Liver (tissue), 9 donors: ENCODE measurements around the gene RGL2. TPM values are rescaled to one million over a fixed set of nuclear protein-coding genes. Genes with fewer than 3 reads are reported as not detected.

ENCODE experiments used
- DNase-seq: peaks from one replicate; pipeline ENCODE4 v3.0.0-alpha.2; 2017; ENCODE audit warnings: low spot score
- H3K27ac ChIP-seq, 2 donors: one replicate each; pipeline ENCODE4 v1.7.0; 2013; ENCODE audit warnings: inconsistent platforms in 2 of 2, low read length in 2 of 2, control low read depth in 1 of 2, low read depth in 1 of 2, mild to moderate bottlenecking in 1 of 2
- H3K27me3 ChIP-seq, 4 donors: one replicate each; pipeline versions ENCODE4 v1.6.1 to v1.7.0; 2013; ENCODE audit warnings: low read length in 3 of 4, inconsistent platforms in 1 of 4, mild to moderate bottlenecking in 1 of 4, moderate library complexity in 1 of 4; ENCODE audit not compliant: control insufficient read depth in 4 of 4, insufficient read depth in 4 of 4
- H3K36me3 ChIP-seq, 4 donors: one replicate each; pipeline versions ENCODE4 v1.6.1 to v1.7.0; 2013; ENCODE audit warnings: low read length in 3 of 4, mild to moderate bottlenecking in 3 of 4, low read depth in 1 of 4, moderate library complexity in 1 of 4; ENCODE audit not compliant: control insufficient read depth in 4 of 4, insufficient read depth in 3 of 4
- H3K4me1 ChIP-seq, 4 donors: one replicate each; pipeline versions ENCODE4 v1.6.1 to v1.7.0; 2013; ENCODE audit warnings: low read length in 3 of 4, mild to moderate bottlenecking in 3 of 4, moderate library complexity in 1 of 4; ENCODE audit not compliant: control insufficient read depth in 4 of 4, insufficient read depth in 4 of 4
- H3K4me3 ChIP-seq, 3 donors: one replicate each; pipeline versions ENCODE4 v1.6.1 to v1.7.0; 2013; ENCODE audit warnings: low read length in 3 of 3, control low read depth in 1 of 3, low read depth in 1 of 3, mild to moderate bottlenecking in 1 of 3
- H3K9ac ChIP-seq, 2 donors: one replicate each; pipeline ENCODE4 v1.7.0; 2013; ENCODE audit warnings: low read length in 2 of 2, mild to moderate bottlenecking in 2 of 2, moderate library complexity in 2 of 2, control low read depth in 1 of 2, low read depth in 1 of 2
- H3K9me3 ChIP-seq, 4 donors: one replicate each; pipeline versions ENCODE4 v1.6.1 to v1.7.0; 2013; ENCODE audit warnings: low read length in 3 of 4; ENCODE audit not compliant: control insufficient read depth in 4 of 4
- FOXA2 ChIP-seq: IDR thresholded peaks from 2 replicates; pipeline ENCODE4 v1.6.1; 2016; ENCODE audit warnings: antibody characterized with exemption
- HNF4A ChIP-seq, 2 donors: conservative IDR thresholded peaks; 2 replicates each; pipeline ENCODE4 v1.6.1; 2016; ENCODE audit warnings: antibody characterized with exemption in 2 of 2, mild to moderate bottlenecking in 2 of 2
- NR2F2 ChIP-seq: IDR thresholded peaks from 2 replicates; pipeline ENCODE4 v1.6.1; 2016; ENCODE audit warnings: antibody characterized with exemption
- REST ChIP-seq: IDR thresholded peaks from 2 replicates; pipeline ENCODE4 v1.6.1; 2016; ENCODE audit warnings: antibody characterized with exemption, mild to moderate bottlenecking
- TAF1 ChIP-seq: conservative IDR thresholded peaks from 2 replicates; pipeline ENCODE4 v1.6.1; 2016; ENCODE audit warnings: antibody characterized with exemption, mild to moderate bottlenecking
- YY1 ChIP-seq: IDR thresholded peaks from 2 replicates; pipeline ENCODE4 v1.6.1; 2016; ENCODE audit warnings: antibody characterized with exemption, mild to moderate bottlenecking
- ZBTB33 ChIP-seq: IDR thresholded peaks from 2 replicates; pipeline ENCODE4 v1.6.1; 2016; ENCODE audit warnings: antibody characterized with exemption
- WGBS: extraction: QIAGEN DNeasy Blood & Tissue Kit; methylation state at CpG from one replicate; pipeline ENCODE4 v1.1.7; 2013; 5-methylcytosine and 5-hydroxymethylcytosine counted together
- polyA plus RNA-seq, 2 donors: library from polyadenylated mRNA; stranded (reverse) in 1 of 2; unstranded in 1 of 2; fragments of 200-250 nt in 1 of 2; fragments of >200 nt in 1 of 2; fragmentation: Nextera tagmentation in 1 of 2; extraction: Ambion mirVana in 1 of 2; gene quantifications; one replicate each; pipeline versions ENCODE4 v1.2.1 to v1.2.3, GENCODE V29; 2013 to 2015
- total RNA-seq, 2 donors: library from RNA; depleted of rRNA; stranded (reverse); fragments of >200 nt; gene quantifications; one replicate each; pipeline ENCODE4 v1.2.3, GENCODE V29; 2014
- donor health status: healthy.
- donor health status: healthy.
- donor health status: healthy.
- donor health status: healthy.
- donor health status: healthy.

RGL2 gene
- total and polyA plus RNA-seq, 4 donors = 16.7 to 22.8 (median 17.3) TPM

- Histone ChIP-seq H3K4me3 (peak overlapping the region in 2 of 3 donors; percentile 55 to 68), H3K4me1 (peaks cover 18 to 63% (median 52%) of the 10 kb centered on the region in 4 donors), H3K9me3 (no peaks in the 10 kb centered on the region), H3K27ac (no peak overlapping the region), H3K36me3 (peaks cover 0 to 16% (median 8%) of the 10 kb centered on the region in 4 donors), H3K27me3 (no peaks in the 10 kb centered on the region), H3K9ac (no peak overlapping the region)
- TF ChIP-seq YY1 = no peak
- TF ChIP-seq HNF4A (conservative IDR thresholded peaks at IDR 0.05) = no peak
- TF ChIP-seq TAF1 = no peak
- no peak for TF ChIP-seq ZBTB33
- no peak for TF ChIP-seq NR2F2
- TF ChIP-seq FOXA2 = no peak
- DNase-seq = no peak
- 83% methylated on average over 19 of the region's 19 CpGs for WGBS
Observed at GRCh38 chr6:33316603-33317418, 18.1 kb upstream of the RGL2 start.

- H3K27me3 ChIP-seq = no peaks in the 10 kb centered on the region
- no peaks in the 10 kb centered on the region for H3K9me3 ChIP-seq
- H3K27ac ChIP-seq = no peak overlapping the region
- H3K36me3 ChIP-seq = peaks cover 0 to 16% (median 8%) of the 10 kb centered on the region in 4 donors
- WGBS = 93% methylated on average over 17 of the region's 17 CpGs
- H3K4me3 ChIP-seq = no peak overlapping the region
- no peak overlapping the region for H3K9ac ChIP-seq
- no peak for TF ChIP-seq ZBTB33
- no peak for TF ChIP-seq YY1
- no peak for TF ChIP-seq FOXA2
- TF ChIP-seq REST = no peak
- DNase-seq = no peak
- peaks cover 15 to 60% (median 47%) of the 10 kb centered on the region in 4 donors for H3K4me1 ChIP-seq
Observed at GRCh38 chr6:33315793-33316602, 17.3 kb upstream of the RGL2 start.
